WTC11 (cell line): ENCODE data around the gene MKLN1. TPM values are rescaled to one million over a fixed set of nuclear protein-coding genes. Genes with fewer than 3 reads are reported as not detected.

Source experiments
- ATAC-seq: fragments of 200-7000 bp; cut with Tn5 transposase; 2 replicates; pipeline ENCODE4 v1.10.0; 2021; ENCODE audit warnings: mild to moderate bottlenecking, moderate library complexity
- CTCF ChIA-PET: fragments of 300-600 bp; sonication (Branson Sonifier 250); formaldehyde crosslinking; loops from one replicate; lab custom pipeline; 2021; ENCODE audit warnings: antibody characterized with exemption; lab: Charles Lee
- POLR2A ChIA-PET: fragments of 350-600 bp; sonication (Branson Sonifier 250); formaldehyde crosslinking; loops from one replicate; lab custom pipeline; 2021; ENCODE audit warnings: antibody characterized with exemption; lab: Charles Lee
- DNase-seq: peaks from one replicate; pipeline ENCODE4 v3.0.0; 2021; ENCODE audit warnings: low spot score
- H3K27ac Mint-ChIP-seq: 2 replicates; pipeline ENCODE4 v1.8.0; 2021; ENCODE audit warnings: mixed read lengths
- H3K27me3 Mint-ChIP-seq: 2 replicates; pipeline ENCODE4 v1.8.0; 2021; ENCODE audit warnings: low read depth, mild to moderate bottlenecking, moderate library complexity, mixed read lengths
- H3K36me3 Mint-ChIP-seq: 2 replicates; pipeline ENCODE4 v1.8.0; 2021; ENCODE audit warnings: mixed read lengths
- H3K4me1 Mint-ChIP-seq: 2 replicates; pipeline ENCODE4 v1.8.0; 2022; ENCODE audit warnings: mixed read lengths
- H3K4me3 Mint-ChIP-seq: 2 replicates; pipeline ENCODE4 v1.8.0; 2021; ENCODE audit warnings: mild to moderate bottlenecking, moderate library complexity, mixed read lengths
- H3K9me3 Mint-ChIP-seq: 2 replicates; pipeline ENCODE4 v1.8.0; 2021; ENCODE audit warnings: mixed read lengths
- AR ChIP-seq: fragments of 250-450 bp; sonication (Bioruptor Pico); IDR thresholded peaks from 2 replicates; pipeline ENCODE4 v1.9.0; 2021; ENCODE audit warnings: mild to moderate bottlenecking
- ATF1 ChIP-seq: sonication (generic); formaldehyde crosslinking; IDR thresholded peaks from 2 replicates; pipeline ENCODE4 v1.8.1; 2023; ENCODE audit warnings: mild to moderate bottlenecking, moderate library complexity, missing genetic modification reagents
- CBFB ChIP-seq: sonication (generic); formaldehyde crosslinking; IDR thresholded peaks from 2 replicates; pipeline ENCODE4 v1.8.1; 2022; ENCODE audit warnings: mild to moderate bottlenecking, low read depth, missing genetic modification reagents
- CREB1 ChIP-seq: sonication (generic); formaldehyde crosslinking; IDR thresholded peaks from 2 replicates; pipeline ENCODE4 v1.8.0; 2023; ENCODE audit warnings: mild to moderate bottlenecking, missing genetic modification reagents
- CREM ChIP-seq: sonication (generic); formaldehyde crosslinking; IDR thresholded peaks from 2 replicates; pipeline ENCODE4 v1.8.1; 2022; ENCODE audit warnings: mild to moderate bottlenecking, missing genetic modification reagents, moderate library complexity
- ESRRA ChIP-seq: sonication (generic); formaldehyde crosslinking; IDR thresholded peaks from 2 replicates; pipeline ENCODE4 v1.8.1; 2022; ENCODE audit warnings: mild to moderate bottlenecking, missing genetic modification reagents, borderline replicate concordance
- FOXK1 ChIP-seq: sonication (generic); formaldehyde crosslinking; IDR thresholded peaks from 2 replicates; pipeline ENCODE4 v1.8.0; 2022; ENCODE audit warnings: mild to moderate bottlenecking, moderate library complexity, missing genetic modification reagents
- GABPB1 ChIP-seq: sonication (generic); formaldehyde crosslinking; IDR thresholded peaks from 2 replicates; pipeline ENCODE4 v1.8.1; 2023; ENCODE audit warnings: mild to moderate bottlenecking, missing genetic modification reagents
- IRF1 ChIP-seq: sonication (generic); formaldehyde crosslinking; IDR thresholded peaks from 2 replicates; pipeline ENCODE4 v1.8.0; 2023; ENCODE audit warnings: missing genetic modification reagents
- IRF2 ChIP-seq: sonication (generic); formaldehyde crosslinking; IDR thresholded peaks from 2 replicates; pipeline ENCODE4 v1.8.0; 2022; ENCODE audit warnings: low read depth, missing genetic modification reagents, borderline replicate concordance
- NFE2L1 ChIP-seq: sonication (generic); formaldehyde crosslinking; IDR thresholded peaks from 2 replicates; pipeline ENCODE4 v1.8.1; 2023; ENCODE audit warnings: missing genetic modification reagents
- NR1H2 ChIP-seq: sonication (generic); formaldehyde crosslinking; IDR thresholded peaks from 2 replicates; pipeline ENCODE4 v1.9.0; 2021; ENCODE audit warnings: mild to moderate bottlenecking, moderate library complexity, missing genetic modification reagents
- NR2C2 ChIP-seq: sonication (generic); formaldehyde crosslinking; IDR thresholded peaks from 2 replicates; pipeline ENCODE4 v1.8.0; 2022; ENCODE audit warnings: mild to moderate bottlenecking, missing genetic modification reagents
- OVOL2 ChIP-seq: fragments of 250-450 bp; sonication (Bioruptor Pico); IDR thresholded peaks from 2 replicates; pipeline ENCODE4 v1.9.0; 2021; ENCODE audit warnings: mild to moderate bottlenecking, borderline replicate concordance
- RELA ChIP-seq: sonication (generic); formaldehyde crosslinking; IDR thresholded peaks from 2 replicates; pipeline ENCODE4 v1.8.1; 2022; ENCODE audit warnings: missing genetic modification reagents, mild to moderate bottlenecking, borderline replicate concordance
- RORB ChIP-seq: fragments of 250-450 bp; sonication (Bioruptor Pico); IDR thresholded peaks from 2 replicates; pipeline ENCODE4 v1.9.0; 2021; ENCODE audit warnings: mild to moderate bottlenecking
- SMAD4 ChIP-seq: sonication (generic); formaldehyde crosslinking; IDR thresholded peaks from 2 replicates; pipeline ENCODE4 v1.8.0; 2022; ENCODE audit warnings: mild to moderate bottlenecking, missing genetic modification reagents
- TEAD4 ChIP-seq: sonication (generic); formaldehyde crosslinking; IDR thresholded peaks from 2 replicates; pipeline ENCODE4 v1.8.0; 2022; ENCODE audit warnings: mild to moderate bottlenecking, missing genetic modification reagents
- ZNF138 ChIP-seq: sonication (generic); formaldehyde crosslinking; conservative IDR thresholded peaks from 2 replicates; pipeline ENCODE4 v1.8.1; 2022; ENCODE audit warnings: mild to moderate bottlenecking, moderate library complexity, missing genetic modification reagents
- ZNF423 ChIP-seq: fragments of 250-450 bp; sonication (Bioruptor Pico); IDR thresholded peaks from 2 replicates; pipeline ENCODE4 v2.1.2; 2022; ENCODE audit warnings: mild to moderate bottlenecking, moderate library complexity
- ZNF425 ChIP-seq: fragments of 250-450 bp; sonication (Bioruptor Pico); conservative IDR thresholded peaks from 2 replicates; pipeline ENCODE4 v1.9.0; 2021; ENCODE audit warnings: mild to moderate bottlenecking
- total RNA-seq: library from RNA; stranded (reverse); gene quantifications from 3 replicates; pipeline ENCODE4 v1.2.3, GENCODE V29; 2021
- TF ChIP-seq, protein P1 (sequence below): sonication (generic); formaldehyde crosslinking; IDR thresholded peaks from 2 replicates; pipeline ENCODE4 v1.8.0; 2023; ENCODE audit warnings: missing genetic modification reagents, mild to moderate bottlenecking, borderline replicate concordance
- TF ChIP-seq, protein P2 (sequence below): sonication (generic); formaldehyde crosslinking; IDR thresholded peaks from 2 replicates; pipeline ENCODE4 v1.8.1; 2022; ENCODE audit warnings: mild to moderate bottlenecking, missing genetic modification reagents, moderate library complexity, borderline replicate concordance

The MKLN1 gene
- total RNA-seq, 1 experiment from 2014 or later = 37.6 TPM

DNA sequence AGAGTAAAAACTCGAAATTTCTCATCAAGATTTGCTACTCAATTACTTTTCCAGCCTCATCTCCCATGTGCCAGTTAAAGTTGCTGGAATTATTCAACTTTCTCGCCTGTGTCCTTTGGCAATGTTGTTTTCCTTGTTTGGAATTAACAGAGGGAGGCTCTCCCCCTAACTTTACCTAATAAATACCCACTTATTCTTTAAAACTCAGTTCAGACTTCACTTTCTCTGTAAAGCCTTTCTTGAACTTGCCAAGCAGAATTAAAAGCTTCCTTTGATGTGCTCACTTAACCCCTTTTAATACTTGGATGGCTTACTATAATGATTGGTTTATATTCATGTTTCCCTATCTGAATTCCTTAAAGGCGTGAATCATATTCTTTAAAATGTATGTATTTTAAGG, 104.1 kb downstream of the MKLN1 start:
- TF ChIP-seq RORB (CRISPR knock-in tag) (no peak), CREB1 (CRISPR knock-in tag) (no peak), NR1H2 (no peak), CBFB (CRISPR knock-in tag) (no peak), IRF1 (CRISPR knock-in tag) (no peak), OVOL2 (CRISPR knock-in tag) (no peak), ZNF425 (CRISPR knock-in tag) (no peak), CREM (no peak), IRF2 (no peak), ZNF423 (CRISPR knock-in tag) (no peak)
- TF ChIP-seq, protein P1, sequence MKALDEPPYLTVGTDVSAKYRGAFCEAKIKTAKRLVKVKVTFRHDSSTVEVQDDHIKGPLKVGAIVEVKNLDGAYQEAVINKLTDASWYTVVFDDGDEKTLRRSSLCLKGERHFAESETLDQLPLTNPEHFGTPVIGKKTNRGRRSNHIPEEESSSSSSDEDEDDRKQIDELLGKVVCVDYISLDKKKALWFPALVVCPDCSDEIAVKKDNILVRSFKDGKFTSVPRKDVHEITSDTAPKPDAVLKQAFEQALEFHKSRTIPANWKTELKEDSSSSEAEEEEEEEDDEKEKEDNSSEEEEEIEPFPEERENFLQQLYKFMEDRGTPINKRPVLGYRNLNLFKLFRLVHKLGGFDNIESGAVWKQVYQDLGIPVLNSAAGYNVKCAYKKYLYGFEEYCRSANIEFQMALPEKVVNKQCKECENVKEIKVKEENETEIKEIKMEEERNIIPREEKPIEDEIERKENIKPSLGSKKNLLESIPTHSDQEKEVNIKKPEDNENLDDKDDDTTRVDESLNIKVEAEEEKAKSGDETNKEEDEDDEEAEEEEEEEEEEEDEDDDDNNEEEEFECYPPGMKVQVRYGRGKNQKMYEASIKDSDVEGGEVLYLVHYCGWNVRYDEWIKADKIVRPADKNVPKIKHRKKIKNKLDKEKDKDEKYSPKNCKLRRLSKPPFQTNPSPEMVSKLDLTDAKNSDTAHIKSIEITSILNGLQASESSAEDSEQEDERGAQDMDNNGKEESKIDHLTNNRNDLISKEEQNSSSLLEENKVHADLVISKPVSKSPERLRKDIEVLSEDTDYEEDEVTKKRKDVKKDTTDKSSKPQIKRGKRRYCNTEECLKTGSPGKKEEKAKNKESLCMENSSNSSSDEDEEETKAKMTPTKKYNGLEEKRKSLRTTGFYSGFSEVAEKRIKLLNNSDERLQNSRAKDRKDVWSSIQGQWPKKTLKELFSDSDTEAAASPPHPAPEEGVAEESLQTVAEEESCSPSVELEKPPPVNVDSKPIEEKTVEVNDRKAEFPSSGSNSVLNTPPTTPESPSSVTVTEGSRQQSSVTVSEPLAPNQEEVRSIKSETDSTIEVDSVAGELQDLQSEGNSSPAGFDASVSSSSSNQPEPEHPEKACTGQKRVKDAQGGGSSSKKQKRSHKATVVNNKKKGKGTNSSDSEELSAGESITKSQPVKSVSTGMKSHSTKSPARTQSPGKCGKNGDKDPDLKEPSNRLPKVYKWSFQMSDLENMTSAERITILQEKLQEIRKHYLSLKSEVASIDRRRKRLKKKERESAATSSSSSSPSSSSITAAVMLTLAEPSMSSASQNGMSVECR (CRISPR knock-in tag) = no peak
- TF ChIP-seq, protein P2, sequence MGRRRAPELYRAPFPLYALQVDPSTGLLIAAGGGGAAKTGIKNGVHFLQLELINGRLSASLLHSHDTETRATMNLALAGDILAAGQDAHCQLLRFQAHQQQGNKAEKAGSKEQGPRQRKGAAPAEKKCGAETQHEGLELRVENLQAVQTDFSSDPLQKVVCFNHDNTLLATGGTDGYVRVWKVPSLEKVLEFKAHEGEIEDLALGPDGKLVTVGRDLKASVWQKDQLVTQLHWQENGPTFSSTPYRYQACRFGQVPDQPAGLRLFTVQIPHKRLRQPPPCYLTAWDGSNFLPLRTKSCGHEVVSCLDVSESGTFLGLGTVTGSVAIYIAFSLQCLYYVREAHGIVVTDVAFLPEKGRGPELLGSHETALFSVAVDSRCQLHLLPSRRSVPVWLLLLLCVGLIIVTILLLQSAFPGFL (CRISPR knock-in tag) = no peak
- Mint-ChIP-seq H3K4me3 (no peak overlapping the region), H3K9me3 (peaks cover 4% of the 10 kb centered on the region; the same call in 1 of the 2 replicates), H3K36me3 (peaks cover 18% of the 10 kb centered on the region), H3K4me1 (no peaks in the 10 kb centered on the region), H3K27ac (peak overlapping the region; percentile 52), H3K27me3 (no peaks in the 10 kb centered on the region)
- ChIA-PET CTCF (no interaction called here), POLR2A (no interaction called here)
- DNase-seq (no peak), ATAC-seq (no peak)

GRCh38 chr7:131436384-131436783, 108.7 kb downstream of the MKLN1 start:
- H3K4me3 Mint-ChIP-seq = no peak overlapping the region
- no peak for ATAC-seq
- H3K27me3 Mint-ChIP-seq = no peaks in the 10 kb centered on the region
- H3K9me3 Mint-ChIP-seq = no peaks in the 10 kb centered on the region
- TF ChIP-seq TEAD4 (CRISPR knock-in tag) (no peak), NR2C2 (CRISPR knock-in tag) (no peak), NFE2L1 (CRISPR knock-in tag) (no peak)
- TF ChIP-seq, all 79 proteins: peak for 0
- Mint-ChIP-seq H3K36me3 (peaks cover 18% of the 10 kb centered on the region), H3K4me1 (peaks cover 17% of the 10 kb centered on the region), H3K27ac (no peak overlapping the region)
- CTCF ChIA-PET = no interaction called here
- POLR2A ChIA-PET = no interaction called here
- no peak for DNase-seq

DNA sequence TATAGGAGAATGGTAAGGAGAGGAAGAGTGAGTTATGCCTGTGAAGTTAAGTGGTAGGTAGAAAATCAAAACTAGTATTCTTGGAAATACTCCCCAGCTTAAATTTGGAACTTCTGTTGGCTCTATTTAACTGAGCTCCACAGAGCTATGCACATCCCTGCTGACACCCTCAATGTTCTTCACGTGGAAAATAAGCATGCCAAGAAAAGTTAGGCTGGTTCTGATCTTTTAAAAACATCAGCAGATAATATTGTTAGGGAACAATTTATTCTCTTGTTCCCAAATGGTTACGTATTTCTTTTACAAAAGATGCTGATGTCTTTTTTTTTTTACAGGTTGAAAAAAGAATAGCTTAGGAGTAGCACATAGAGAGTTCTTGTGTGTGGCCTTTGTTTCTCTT, 111.3 kb downstream of the MKLN1 start:
- no peak overlapping the region for H3K4me3 Mint-ChIP-seq
- CTCF ChIA-PET = no interaction called here
- no peak for TF ChIP-seq NR2C2 (CRISPR knock-in tag)
- no peak for TF ChIP-seq FOXK1
- no peak for TF ChIP-seq GABPB1 (CRISPR knock-in tag)
- TF ChIP-seq AR = no peak
- TF ChIP-seq ZNF138 = no peak
- no peak for TF ChIP-seq ATF1
- no peak for TF ChIP-seq SMAD4 (CRISPR knock-in tag)
- no peak for TF ChIP-seq ZNF423 (CRISPR knock-in tag)
- no peak for TF ChIP-seq RORB (CRISPR knock-in tag)
- no peak for TF ChIP-seq ESRRA (CRISPR knock-in tag)
- no peak for TF ChIP-seq NR1H2
- TF ChIP-seq RELA (CRISPR knock-in tag) = no peak

More for the DNA sequence above, 111.3 kb downstream of the MKLN1 start:
- no peak overlapping the region for H3K27ac Mint-ChIP-seq
- no peaks in the 10 kb centered on the region for H3K27me3 Mint-ChIP-seq
- ATAC-seq (no peak), DNase-seq (no peak)
- peaks cover 17% of the 10 kb centered on the region for H3K4me1 Mint-ChIP-seq
- POLR2A ChIA-PET = no interaction called here
- H3K9me3 Mint-ChIP-seq = no peaks in the 10 kb centered on the region
- H3K36me3 Mint-ChIP-seq = peaks cover 30% of the 10 kb centered on the region
